Stimulated activated CD8-positive, alpha-beta memory T cell treated with anti-CD3 and anti-CD28 coated beads, Interleukin-4, amount 100 ng/mL, for 24 hours (primary cell): Measurements from ENCODE around the gene SYMPK.
"Not testable (repeated sequence)": the region's sequence is repeated elsewhere in the genome, so short reads cannot be mapped to it uniquely, and the experiment has no call there.

Experiments
- DNase-seq: peaks from one replicate; pipeline ENCODE4 v3.0.0-alpha.2; 2020; ENCODE audit warnings: low read depth

SYMPK gene

DNA sequence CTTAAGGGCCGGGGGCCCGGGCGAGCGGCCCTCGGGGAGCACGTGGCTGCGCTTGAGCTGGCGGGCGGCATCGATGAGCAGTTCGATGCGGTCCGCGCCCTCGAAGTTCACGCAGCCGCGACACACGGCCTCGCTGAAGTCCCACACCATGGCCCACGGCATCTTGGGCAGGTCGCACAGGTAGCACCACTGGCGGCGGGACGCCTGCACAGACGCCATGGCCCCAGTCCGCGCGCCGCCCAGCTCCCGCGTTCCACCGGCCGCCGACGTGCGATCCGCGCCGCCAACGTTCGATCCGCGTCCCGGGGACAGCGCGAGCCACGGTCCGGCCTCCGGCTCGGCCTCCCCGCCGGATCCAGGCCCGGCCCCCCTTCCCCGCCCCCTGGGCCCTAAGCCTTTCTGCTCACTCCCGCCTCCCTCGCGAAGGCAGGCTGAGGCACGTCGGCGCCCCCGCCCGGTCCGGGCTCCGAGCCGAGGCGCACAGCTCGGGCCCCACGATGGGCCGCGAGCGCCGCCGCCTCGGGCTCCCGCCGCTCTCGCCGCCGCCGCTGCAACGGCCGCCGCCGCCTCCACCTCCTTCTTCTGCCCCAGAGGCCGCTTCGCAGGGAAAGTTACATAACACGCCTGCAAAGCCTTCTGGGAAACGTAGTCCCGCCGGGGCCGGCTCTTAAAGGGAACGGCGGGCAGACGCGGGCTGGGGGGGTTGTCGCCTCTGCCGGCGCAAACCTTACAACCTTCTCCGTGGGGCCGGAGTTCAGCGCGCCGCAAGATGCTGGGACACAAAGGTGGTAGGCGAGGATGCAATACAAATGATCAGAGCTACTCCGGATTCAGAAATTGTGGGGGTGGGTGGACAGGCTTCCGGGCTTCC lies 22.8 kb upstream of the SYMPK start, which contains the start of gene IRF2BP1:
Gene IRF2BP1, minus strand, starts transcription at position 586 of the 871 bp plus-strand sequence. Its CDS starts 367 bp downstream, at position 219.
- peak; percentile 81 for DNase-seq

DNA sequence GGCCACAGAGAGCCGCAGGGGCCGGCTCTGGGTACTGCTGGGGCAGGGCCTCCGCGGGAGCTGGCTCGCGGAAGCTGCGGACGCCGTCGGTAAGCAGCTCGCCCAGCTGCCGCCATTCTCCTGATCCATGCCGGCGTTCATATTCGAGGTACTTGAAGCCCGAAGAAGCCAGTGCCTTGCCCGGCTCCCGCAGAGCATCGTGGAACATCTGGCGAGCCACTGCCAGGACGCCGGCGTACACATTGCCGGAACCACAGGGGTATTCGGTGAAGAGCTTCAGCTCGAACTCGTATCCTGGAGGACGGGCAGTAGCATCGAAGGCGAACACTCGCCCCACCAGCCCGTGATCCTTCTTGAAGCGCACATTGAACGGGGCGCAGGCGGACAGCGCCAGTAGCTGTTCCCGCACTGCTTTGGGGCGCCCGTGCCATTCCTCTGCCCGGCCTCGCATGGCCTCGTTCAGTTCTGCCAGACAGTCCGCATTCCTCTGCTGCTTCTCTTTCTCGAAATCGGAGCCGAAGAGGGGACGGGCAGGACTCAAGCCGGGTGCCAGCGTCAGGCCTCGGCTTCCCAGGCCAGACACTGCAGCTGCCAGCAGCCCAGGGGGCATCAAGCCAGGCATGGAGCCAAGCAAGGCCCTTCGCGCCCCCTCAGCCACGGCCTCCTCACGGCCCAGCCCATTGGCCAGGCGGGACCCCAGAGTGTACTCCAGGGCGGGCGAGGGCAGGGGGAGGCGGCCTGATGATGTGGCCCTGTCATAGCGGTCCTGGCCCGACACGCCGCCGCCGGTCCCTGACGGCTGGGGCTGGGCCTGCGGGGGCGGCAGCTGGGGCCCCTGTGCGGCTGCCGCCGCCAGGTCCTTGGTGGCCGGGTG lies 22.0 kb upstream of the SYMPK start:
- DNase-seq: no peak

DNA sequence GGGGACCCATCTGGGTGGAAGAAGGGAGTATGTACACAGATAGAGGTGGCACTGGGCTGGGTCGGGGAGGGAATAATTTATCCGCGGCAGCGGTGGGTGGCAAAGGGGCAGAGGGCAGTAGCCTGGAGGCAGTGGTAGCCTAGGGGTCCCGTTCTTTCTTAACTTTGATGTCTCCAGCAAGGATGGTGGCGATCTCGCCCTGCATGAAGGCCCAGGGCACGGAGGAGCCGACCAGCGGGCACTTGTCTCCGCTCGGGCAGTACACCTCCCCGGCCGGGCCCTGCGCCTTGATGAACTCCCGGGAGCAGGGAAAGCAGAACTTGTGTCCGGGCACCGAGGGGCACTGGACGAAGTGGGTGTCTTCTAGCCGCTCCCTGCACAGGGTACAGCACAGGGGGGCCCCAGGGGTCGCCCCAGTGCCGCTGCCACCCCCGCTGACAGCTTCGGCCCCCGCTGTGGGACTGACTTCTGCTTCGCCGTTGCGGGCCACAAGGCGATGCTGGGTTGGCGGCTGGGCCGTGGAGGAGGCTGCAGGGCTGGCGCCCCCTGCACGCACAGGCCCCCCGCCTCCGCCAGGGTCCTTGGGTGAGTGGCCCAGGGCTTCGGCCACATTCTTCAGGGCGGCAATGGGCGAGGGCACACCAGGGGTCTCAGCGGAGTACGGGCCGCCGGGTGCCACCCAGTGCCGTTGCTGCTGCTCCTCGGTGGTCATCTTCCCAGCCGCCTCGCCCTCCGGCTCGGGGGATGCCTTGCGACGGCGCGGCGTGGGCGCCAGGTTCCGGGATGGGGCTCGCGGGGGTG lies 21.1 kb upstream of the SYMPK start:
- no peak for DNase-seq

DNA sequence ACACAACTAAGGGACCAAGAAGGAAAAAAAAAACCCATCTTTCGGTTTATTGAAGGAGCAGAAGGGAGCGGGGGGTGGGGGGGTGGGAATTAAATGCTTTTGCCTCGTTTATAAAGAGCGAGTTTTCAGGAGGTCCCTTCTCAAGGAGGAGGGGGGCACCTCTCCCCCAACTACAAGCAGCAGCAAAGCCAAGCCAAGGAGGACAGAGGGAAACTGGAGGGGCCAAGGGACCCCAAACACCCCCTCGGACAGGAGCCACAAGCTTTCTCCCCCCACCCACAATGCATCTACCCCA lies 20.6 kb upstream of the SYMPK start:
- DNase-seq: no peak

DNA sequence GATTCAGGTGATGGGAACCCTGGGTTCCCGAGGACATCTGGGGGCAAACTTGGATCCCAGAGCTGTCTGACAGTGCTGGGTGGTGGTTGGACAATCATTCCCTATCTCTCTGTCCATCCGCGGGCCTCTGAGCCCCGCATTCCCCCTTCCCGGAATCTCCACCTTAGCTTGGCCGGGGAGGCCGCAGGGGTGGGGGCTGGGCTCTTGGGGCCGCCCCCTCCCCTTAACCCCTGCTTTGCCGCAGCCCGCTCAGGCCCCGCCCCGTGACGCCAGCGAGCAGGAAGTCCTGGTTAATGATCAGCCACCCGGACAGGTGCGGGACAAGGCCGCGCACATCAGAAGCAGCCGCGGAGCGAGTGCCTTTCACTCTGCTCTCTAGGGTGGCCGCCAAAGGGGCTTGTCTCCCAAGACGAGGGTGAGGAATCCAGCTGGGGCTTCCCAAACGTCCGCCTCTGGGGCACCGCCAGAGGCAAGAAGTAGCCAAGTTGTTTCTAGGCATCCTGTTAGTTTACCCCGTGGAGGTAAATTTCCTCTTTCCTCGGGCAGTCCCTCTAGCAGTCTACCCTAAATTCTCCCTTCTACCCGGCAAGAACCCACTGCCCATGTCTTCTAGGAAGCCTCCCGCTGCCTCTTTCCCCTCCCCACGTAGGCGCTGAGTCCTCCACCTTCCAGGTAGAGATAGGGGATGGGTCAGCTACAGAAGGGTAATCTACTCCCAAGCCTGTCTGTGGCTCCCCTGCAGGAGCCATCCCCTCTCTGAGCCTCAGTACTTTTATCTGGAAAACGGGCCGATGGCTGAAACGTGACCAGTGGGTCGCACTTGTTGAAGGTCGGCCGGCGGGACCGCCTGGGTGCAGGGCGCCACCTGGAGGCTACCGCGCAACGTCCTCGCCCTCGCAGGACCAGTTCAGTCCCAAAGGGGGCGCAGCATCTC lies 20.0 kb upstream of the SYMPK start:
- DNase-seq: peak; percentile 75

DNA sequence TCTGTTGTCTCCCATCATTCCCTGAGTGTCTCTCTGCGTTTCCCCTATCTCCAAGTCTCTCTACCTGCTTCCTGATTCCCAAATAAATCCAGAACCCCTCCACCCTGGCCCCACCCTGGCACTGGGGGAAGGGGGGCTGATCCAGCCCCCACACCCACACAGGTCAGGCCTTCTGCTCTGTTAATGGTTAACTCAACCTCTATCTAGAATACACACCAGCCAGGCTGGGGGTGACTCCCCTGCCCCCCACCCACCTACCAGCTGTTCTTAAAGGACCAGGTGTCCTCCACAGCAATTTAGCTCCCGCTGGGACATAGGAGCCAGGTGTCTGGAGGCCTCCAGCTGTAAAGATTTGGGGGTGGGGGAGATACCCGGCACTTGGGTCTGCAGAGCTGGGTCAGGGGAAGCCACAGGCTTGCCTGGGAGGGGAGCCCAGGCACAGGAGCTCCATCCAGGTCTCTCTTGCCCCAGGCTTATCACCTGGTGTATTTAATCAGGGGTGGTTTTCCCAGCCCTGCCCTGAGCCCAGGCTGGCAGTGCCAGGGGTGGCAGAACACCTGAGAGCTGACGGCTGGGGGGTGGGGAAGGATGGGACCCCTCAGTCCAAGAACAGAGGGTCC lies 19.1 kb upstream of the SYMPK start:
- DNase-seq: no peak

DNA sequence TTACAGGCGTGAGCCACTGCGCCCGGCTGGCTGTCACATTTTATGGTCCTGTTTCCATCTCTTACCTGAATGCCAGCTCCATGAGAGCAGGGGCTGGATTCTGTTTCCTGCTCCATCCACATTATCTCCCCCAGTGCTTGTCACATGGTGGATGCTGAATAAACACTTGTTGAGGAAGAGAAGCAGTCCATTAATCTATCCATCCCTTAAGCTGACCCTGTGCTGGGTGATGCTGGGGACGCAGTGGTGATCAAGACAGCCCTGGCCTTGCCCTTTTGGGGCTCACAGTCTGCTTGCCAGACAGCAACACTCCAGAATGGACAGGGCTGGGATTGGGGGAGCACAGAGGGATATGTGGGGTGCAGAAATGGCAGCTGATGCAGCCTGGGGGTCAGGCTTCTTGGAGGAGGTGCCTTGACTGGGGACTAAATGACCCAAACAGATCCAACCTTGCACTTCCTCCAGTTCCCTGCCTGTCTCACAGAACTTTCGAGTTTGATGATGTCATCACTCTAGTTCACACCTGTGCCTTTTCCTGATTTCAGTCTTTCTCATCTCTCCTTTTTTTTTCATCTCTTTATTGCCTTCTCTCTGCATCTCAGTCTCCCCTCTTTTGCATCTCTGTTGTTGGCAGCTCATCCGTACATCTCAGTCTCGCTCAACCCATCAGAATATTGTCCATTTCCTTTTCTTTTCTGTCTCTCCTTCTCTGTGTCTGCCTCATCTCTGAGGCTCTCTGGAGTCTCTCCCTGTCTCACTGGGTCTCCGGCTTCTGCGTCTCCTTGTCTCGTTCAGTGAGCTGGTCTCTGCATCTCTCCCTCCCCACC lies 18.3 kb upstream of the SYMPK start:
- no peak for DNase-seq

DNA sequence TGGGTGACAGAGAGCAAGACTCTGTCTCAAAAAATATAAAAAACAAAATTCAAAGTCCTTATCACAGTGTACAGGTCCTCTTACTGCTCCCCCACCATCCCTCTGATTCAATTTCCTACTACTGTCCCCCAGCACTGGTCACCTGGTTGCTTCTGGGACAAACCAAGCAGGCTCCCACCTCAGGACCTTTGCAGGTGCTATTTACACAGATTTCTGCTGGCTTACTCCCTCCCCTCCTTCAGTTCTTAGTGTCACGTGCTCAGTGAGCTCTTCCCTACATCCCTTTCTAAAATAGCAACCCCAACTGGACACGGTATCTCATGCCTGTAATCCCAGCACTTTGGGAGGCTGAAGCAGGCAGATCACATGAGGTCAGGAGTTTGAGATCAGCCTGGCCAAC lies 17.0 kb upstream of the SYMPK start:
- no peak for DNase-seq

DNA sequence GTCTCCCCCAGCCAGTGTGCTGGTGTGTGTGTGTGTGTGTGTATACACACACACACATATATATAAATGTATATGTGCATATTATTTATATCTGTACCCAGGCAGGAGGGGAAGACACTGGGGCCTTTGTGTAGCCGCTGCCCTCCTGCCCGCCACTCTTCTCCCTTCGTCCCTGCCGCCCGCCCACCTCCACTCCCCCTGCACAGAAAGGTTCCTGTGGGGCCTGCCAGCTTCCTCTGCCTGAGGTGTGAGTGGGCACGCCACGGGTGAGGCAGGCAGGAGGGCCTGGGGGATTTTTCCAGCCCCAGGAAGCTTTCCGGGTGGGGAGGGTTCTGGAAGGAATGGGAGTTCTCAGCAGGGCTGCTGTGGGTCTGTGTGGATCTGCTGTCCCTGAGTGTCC lies 16.1 kb upstream of the SYMPK start:
- DNase-seq: no peak

DNA sequence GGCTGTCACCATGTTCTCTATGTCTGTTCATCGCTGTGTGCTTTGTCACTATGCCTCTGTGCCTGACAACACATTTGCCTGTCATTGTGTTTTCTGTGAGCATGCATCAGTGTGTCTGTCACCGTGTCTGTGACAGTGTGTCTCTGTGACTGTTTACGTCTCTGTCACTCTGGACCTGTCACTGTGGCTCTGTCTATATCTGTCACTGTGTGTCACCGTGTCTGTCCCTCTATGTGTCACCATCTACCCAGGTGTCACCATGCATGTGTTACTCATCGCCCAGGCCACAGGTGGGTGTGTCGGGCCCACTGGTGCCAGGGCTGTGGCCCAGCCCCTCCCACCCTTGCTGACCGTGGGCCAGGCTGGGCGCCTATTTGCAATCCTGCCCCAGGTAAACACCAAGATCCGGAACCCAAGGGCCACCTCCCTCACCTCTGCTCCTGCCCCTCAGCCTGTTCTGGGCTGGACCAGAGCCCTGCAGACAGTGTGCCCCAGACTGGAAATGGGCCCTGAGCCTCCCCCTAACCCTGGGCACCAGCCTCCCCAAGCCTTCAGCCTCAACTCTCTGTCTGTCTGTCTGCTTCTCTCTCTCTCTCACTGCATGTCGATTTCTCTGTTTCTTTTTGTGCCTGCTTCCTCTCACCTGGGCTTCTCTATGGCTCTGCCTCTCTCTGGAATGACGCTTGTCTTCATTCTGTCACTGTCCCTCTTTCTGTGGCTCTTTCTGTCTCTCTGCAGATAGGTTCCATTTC lies 15.3 kb upstream of the SYMPK start:
- no peak for DNase-seq

DNA sequence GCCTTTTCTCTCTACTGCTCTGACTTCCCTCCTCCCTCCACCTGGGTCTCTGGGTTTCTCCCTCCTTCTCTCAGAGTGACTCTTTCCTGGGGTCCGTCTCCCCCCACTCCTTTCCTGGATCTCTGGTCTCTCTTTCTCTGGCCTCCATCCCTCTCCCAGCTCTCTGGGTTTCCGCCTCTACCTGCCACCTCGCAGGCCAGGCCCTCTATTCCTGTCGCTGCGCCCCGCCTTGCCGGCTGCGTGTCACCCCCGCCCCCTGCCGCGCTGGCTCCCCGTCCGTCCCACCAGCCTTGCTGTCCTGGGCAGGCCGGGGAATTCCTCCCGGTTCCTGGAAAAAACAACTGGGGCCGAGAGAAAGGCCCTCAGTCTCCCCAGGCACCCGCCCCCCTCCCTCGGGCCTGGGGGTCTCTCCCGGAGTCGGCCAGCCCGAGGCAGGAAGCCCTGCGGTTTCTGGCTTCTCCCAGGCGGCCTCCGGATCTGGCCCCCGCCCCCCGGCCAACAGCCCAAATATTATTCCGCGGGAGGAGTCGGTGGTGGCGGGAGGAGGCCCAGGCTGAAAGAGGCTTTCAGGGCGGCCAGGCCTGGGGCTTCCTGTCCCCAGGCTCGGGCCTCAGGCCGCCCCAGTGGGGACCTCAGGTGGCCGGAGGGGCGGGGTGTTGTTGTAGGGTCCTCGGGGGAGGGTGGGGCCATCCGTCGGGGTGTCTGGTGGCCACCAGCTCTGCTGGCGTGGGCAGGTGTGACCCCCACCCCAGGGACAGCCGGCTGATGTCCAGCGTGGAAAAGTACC lies 13.7 kb upstream of the SYMPK start:
- no peak for DNase-seq

DNA sequence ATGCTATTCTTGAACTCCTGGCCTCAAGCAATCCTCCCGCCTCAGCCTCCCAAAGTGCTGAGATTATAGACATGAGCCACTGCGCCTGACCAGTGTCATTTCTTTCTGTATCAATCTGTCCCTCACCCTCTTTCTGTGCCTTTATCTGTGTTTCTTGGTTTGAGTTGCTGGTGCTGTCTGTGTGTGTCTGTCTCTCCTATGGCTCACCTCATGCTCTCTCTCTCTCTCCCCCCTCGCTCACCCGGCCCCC lies 13.1 kb upstream of the SYMPK start:
- DNase-seq: no peak

DNA sequence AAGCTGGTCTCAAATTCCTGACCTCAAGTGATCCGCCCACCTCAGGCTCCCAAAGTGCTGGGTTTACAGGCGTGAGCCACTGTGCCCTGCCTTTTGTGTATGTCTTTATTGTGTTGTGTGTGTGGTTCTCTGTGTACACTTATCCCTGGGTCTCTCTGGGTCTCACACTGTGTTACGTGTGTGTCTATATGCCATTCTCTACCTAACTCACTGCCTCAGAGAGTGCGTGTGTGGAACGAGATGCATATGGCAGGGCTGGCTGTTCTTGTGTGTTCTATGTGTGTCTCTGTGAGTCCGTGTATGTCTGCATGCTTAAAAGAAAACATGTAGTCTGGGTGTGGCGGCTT lies 11.6 kb upstream of the SYMPK start:
- no peak for DNase-seq

DNA sequence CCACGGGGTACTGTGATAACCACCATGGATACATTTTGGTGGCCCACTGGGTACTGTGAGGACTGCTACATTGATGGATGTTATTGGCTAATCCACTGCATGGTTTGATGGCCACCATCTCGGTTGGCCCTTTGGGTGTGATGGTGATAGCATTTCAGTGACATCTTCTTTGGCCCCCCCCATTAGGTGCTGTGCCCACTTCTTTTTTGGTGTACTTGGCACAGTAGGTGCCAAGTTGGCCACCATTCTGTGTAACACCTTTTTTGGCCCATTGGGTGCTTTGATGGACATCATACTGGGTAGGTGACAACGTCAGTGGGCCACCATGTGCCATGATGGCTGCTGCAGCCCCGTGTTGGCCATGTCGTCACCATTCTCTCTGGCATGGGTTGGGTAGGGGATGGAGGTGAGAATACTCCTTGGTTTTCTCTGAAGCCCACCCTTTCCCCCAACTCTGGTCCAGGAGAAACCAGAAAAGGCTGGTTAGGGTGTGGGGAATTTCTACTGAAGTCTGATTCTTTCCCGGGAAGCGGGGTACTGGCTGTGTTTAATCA lies 10.3 kb upstream of the SYMPK start:
- DNase-seq: no peak

DNA sequence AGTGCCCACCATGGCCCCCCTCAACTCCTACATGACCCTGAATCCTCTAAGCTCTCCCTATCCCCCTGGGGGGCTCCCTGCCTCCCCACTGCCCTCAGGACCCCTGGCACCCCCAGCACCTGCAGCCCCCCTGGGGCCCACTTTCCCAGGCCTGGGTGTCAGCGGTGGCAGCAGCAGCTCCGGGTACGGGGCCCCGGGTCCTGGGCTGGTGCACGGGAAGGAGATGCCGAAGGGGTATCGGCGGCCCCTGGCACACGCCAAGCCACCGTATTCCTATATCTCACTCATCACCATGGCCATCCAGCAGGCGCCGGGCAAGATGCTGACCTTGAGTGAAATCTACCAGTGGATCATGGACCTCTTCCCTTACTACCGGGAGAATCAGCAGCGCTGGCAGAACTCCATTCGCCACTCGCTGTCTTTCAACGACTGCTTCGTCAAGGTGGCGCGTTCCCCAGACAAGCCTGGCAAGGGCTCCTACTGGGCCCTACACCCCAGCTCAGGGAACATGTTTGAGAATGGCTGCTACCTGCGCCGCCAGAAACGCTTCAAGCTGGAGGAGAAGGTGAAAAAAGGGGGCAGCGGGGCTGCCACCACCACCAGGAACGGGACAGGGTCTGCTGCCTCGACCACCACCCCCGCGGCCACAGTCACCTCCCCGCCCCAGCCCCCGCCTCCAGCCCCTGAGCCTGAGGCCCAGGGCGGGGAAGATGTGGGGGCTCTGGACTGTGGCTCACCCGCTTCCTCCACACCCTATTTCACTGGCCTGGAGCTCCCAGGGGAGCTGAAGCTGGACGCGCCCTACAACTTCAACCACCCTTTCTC lies 9.4 kb upstream of the SYMPK start:
- DNase-seq: no peak

DNA sequence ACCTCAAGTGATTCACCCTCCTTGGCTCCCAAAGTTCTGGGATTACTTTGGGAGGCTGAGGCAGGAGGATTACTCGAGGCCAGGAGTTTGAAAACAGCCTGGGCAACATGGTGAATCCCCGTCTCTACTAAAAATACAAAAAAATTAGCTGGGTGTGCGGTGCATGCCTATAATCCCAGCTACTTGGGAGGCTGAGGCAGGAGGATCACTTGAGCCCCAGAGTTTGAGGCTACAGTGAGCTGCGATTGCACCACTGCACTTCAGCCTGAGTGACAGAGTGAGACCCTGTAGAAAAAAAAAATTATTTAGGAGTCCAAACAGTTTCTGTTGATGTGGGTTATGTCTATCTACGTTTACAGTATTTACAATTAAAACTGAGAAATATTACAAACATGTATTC lies 7.9 kb upstream of the SYMPK start:
- DNase-seq: no peak

DNA sequence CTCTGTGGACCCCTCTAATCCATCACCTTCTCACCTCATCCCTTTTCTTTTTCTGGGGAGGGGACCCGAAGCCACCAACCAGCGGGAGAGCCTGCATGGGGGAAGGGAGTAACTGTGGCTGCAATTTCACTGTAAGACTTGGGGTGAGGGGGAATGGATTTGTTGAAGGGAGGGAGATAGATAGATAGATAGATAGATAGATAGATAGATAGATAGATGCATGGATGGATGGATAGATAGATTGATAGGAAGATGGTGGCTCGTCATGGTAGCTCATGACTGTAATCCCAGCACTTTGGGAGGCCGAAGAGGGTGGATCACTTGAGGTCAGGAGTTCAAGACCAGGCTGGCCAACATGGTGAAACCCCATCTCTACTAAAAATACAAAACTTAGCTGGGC lies 4.3 kb upstream of the SYMPK start:
- not testable (repeated sequence) for DNase-seq
